Testis (tissue), 2 donors: ENCODE data around the gene NEK11.

Source experiments
- POLR2A ChIP-seq: fragments of 450-650 bp; IDR thresholded peaks from one replicate; pipeline ENCODE4 v1.6.1; 2017; ENCODE audit warnings: antibody characterized with exemption, mild to moderate bottlenecking, moderate library complexity
- TF ChIP-seq, protein P1 (sequence below), 3 experiments: fragments of 450-650 bp in 2 of 3; fragments of 200-600 bp in 1 of 3; sonication (generic) in 1 of 3; IDR thresholded peaks; one replicate each; pipeline ENCODE4 v1.5.1; 2016 to 2019; ENCODE audit warnings: antibody characterized with exemption in 3 of 3, mild to moderate bottlenecking in 2 of 3, moderate library complexity in 1 of 3

DNA sequence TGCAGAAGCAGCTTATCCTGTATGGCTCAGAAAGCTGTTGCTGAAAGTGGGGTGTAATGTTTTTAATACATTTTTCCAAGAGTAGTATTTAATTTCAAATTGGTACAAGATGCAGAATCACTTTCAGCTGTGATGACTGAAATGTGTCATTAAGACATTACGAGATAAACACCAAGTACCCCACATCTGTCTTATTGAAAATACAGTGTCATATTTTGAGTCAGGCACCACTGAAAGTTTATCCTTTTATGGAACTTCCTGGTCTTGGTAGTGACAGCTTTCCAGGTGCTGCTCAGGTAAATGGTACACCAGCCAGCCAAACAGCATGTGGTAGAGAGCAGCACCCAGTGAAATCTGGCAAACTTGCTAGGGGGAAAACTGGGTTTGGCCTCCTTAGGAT, 17.0 kb upstream of the NEK11 start:
- TF ChIP-seq, protein P1, sequence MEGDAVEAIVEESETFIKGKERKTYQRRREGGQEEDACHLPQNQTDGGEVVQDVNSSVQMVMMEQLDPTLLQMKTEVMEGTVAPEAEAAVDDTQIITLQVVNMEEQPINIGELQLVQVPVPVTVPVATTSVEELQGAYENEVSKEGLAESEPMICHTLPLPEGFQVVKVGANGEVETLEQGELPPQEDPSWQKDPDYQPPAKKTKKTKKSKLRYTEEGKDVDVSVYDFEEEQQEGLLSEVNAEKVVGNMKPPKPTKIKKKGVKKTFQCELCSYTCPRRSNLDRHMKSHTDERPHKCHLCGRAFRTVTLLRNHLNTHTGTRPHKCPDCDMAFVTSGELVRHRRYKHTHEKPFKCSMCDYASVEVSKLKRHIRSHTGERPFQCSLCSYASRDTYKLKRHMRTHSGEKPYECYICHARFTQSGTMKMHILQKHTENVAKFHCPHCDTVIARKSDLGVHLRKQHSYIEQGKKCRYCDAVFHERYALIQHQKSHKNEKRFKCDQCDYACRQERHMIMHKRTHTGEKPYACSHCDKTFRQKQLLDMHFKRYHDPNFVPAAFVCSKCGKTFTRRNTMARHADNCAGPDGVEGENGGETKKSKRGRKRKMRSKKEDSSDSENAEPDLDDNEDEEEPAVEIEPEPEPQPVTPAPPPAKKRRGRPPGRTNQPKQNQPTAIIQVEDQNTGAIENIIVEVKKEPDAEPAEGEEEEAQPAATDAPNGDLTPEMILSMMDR (IDR thresholded peaks at IDR 0.05) = no peak
- no peak for TF ChIP-seq POLR2A
